HG02759 (cell line): ENCODE measurements around the gene SGSH.
"Not testable (repeated sequence)": the region's sequence is repeated elsewhere in the genome, so short reads cannot be mapped to it uniquely, and the experiment has no call there.

Source experiments
- ATAC-seq: cut with Tn5 transposase; IDR thresholded peaks from one replicate; pipeline ENCODE4 v1.9.1; 2021; ENCODE audit warnings: mild to moderate bottlenecking, moderate library complexity; ENCODE audit not compliant: unreplicated experiment

Gene SGSH

DNA sequence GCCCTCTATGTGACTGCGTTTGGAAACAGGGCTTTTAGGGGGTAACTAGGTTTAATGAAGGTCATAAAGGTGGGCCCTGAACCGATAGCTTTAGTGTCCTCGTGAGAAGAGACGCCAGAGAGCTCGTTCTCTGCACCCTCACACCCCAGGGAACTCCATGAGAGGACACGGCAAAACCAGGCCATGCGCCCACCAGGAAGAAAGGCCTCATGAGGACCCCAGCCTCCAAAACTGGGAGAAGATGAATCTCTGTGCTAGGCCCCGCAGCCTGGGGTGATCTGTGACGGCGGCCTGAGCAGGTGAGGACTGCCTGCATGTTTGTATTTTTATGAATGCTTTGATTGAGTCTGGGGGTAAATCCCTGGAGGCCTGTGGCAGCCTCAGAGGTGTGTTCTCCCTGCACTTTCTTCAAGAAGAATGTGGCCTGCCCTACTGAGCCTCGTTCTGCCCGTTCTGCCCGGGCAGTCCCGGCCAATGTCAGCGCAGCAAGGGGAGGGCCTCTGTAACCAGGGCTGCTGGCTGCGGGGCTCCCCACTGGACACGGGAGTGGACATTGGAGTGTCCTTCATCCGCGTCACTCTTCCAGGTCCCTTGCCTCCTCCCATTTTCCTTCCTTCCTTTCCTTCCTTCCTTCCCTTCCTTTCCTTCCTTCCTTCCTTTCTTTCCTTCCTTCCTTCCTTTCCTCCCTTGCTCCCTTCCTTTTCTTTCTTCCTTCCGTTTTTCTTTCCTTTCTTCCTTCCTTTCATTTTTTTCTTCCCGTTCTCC lies 33.7 kb upstream of the SGSH start:
- ATAC-seq: no peak

DNA sequence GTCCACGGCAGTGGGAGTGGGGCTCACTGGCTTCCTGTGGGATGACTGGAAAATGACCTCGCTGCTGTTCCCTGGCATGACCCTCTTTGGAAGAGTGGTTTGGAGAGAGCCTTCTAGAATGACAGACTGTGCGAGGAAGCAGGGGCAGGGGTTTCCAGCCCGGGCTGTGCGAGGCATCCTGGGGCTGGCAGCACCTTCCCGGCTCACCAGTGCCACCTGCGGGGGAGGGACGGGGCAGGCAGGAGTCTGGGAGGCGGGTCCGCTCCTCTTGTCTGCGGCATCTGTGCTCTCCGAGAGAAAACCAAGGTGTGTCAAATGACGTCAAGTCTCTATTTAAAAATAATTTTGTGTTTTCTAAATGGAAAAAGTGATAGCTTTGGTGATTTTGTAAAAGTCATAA lies 32.7 kb upstream of the SGSH start:
- ATAC-seq: no peak

GRCh38 chr17:80251966-80252365 lies 31.8 kb upstream of the SGSH start:
- no peak for ATAC-seq

GRCh38 chr17:80248894-80249710 lies 29.0 kb upstream of the SGSH start:
- no peak for ATAC-seq

GRCh38 chr17:80248001-80248893 lies 28.1 kb upstream of the SGSH start:
- no peak for ATAC-seq

DNA sequence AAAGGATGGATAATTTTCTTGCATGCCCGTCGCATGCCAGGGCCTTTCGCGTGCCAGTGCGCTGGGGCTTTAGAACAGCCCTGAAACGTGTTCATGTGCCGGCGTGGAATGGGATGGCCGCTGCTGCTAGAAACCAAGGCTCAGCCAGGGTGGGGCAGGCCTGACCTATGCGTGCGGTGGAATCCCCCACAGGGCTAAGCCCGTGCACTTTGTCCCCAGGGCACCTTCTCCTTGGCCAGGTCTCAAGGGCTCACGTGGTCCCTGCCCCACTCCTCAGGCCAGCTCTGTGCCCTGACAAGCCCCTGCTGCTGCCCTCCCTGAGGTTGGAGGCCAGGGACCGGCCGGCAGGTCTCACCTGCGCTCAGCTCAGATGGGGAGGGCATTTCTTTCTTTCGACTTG lies 27.4 kb upstream of the SGSH start:
- no peak for ATAC-seq

DNA sequence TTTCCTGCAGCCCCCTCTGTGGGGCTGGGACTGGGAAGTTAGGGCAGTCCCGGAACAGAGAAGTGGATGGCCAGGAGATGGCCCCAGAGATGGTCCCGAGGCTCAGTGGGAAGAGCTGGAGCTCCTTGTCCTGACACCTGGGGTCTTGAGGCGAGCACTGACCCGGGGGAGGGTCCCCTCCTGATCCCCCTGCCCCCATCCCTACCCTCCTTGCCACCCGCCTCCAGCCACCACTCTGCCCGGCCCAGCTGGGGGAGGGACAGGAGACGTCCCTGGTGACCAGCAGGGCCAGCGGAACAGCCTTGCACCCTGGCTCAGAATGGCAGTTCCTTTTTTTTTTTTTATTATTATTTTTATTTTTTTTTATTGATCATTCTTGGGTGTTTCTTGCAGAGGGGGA lies 26.6 kb upstream of the SGSH start:
- ATAC-seq: no peak

- no peak for ATAC-seq
Measured at GRCh38 chr17:80246266-80246681, 26.1 kb upstream of the SGSH start.

GRCh38 chr17:80245566-80246265 lies 25.6 kb upstream of the SGSH start:
- ATAC-seq: no peak

DNA sequence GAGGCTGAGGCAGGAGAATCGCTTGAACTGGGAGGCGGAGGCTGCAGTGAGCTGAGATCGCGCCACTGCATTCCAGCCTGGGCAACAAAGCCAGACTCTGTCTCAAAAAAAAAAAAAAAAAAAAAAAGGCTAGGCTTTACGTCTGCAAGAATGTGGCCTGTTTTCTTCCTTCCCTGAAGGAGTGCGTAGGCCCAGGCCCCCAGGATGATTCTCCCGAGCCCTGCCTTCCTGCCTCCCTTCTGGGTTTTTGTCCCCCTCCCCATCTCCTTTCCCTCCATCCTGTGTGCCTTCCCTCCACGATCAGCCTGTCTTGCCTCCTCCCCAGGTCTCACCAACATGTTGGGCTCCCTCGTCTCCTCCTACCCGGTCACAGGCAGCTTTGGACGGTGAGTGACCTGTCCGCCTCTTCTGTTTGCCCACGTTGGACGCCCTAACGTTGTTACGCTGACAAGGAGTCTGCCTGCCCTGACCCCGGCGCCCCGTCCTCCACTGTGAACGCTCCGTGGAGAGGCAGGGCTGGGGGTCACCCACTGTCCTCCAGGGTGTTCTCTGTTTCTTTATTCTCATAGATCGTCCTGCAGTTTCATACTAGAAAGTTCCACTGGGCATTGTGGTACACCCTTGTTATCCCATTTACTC lies 24.9 kb upstream of the SGSH start:
- ATAC-seq: no peak

DNA sequence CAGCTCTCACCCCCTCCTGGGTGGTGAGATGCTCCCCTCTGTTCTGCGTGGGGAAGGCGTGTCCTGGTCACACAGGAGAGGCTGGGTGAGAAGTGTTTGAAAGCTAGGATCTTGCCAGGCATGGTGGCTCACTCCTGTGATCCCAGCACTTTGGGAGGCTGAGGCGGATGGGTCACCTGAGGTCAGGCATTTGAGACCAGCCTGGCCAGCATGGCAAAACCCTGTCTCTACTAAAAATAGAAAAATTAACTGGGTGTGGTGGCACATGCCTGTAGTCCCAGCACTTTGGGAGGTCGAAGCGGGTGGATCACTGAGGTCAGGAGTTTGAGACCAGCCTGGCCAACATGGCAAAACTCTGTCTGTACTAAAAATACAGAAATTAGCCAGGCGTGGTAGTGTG lies 24.3 kb upstream of the SGSH start:
- not testable (repeated sequence) for ATAC-seq

- ATAC-seq: no peak
Measured at GRCh38 chr17:80243526-80244433, 23.6 kb upstream of the SGSH start.

- no peak for ATAC-seq
Measured at GRCh38 chr17:80242505-80242904, 22.4 kb upstream of the SGSH start.

DNA sequence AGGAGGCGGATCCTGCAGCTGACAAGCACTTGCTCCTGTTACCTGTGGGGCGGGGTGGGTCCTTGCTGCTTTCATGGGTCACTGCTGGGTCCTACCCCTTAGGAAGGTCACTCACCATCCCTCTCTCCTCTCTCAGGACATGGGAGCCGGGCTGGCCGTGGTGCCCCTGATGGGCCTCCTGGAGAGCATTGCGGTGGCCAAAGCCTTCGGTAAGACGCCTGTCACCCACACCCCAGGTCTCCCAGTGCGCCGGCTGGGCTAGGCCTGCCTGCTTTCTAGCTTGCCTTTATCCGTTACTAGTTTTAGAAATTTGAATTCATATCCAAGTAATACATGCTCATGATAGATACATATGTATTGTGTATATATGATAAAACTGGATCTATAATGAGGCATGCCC lies 17.3 kb upstream of the SGSH start:
- no peak for ATAC-seq

DNA sequence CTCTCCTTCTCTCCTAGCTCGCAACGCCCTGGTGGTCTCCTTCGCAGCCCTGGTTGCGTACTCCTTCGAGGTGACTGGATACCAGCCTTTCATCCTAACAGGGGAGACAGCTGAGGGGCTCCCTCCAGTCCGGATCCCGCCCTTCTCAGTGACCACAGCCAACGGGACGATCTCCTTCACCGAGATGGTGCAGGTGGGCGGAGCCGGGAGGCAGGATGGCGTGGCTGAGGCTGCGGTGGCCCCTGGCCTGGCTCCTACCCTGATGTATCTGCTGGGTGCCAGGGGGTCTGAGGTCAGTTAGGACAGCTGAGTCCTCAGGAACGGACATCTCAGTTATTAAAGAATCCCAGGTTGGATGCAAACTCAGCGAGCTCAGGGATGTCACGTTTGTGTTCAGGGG lies 16.8 kb upstream of the SGSH start:
- no peak for ATAC-seq

- ATAC-seq: no peak
Measured at GRCh38 chr17:80233202-80233601, 13.1 kb upstream of the SGSH start.

- no peak for ATAC-seq
Measured at GRCh38 chr17:80232438-80232837, 12.3 kb upstream of the SGSH start.

DNA sequence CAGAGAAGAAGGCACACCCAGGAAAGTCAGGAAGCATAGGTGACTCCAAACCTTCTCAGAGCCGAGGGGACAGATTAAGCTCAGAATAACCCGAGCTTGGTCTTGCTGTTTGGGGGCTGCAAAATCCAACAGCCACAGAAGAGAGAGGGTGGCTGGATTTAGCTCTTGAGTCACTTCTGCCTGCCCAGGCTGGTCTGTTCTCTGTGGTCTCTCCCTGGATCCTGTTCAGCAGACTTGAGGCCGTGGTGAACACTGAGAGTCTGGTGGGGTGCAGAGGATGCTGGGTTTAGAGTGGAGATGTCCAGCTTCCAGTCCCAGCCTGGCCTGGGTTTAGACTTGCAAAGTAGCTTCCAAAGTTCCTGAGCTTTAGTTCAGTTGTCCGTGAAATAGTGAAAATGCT lies 8.9 kb upstream of the SGSH start:
- ATAC-seq: no peak

- no peak for ATAC-seq
Measured at GRCh38 chr17:80228477-80228876, 8.3 kb upstream of the SGSH start.
